Activated CD8-positive, alpha-beta memory T cell treated with anti-CD3 and anti-CD28 coated beads, Interleukin-2, amount 10 ng/mL, durations not matched to agents 7 days and 5 days (primary cell): ENCODE measurements around the gene SGPP2. TPM values are rescaled to one million over a fixed set of nuclear protein-coding genes. Genes with fewer than 3 reads are reported as not detected.
A peak's percentile ranks its signal among the peaks of the same experiment; 100 is the strongest.

Source experiments
- ATAC-seq: fragments of 150-1000 bp; cut with Tn5 transposase; one replicate; pipeline ENCODE4 v1.10.0; 2021; ENCODE audit warnings: moderate library complexity
- CTCF ChIA-PET: fragments of 350-600 bp; sonication (Branson Sonifier 250); formaldehyde crosslinking; loops from one replicate; lab custom pipeline; 2021; ENCODE audit warnings: antibody characterized with exemption; lab: Charles Lee
- DNase-seq: peaks from one replicate; pipeline ENCODE4 v3.0.0-alpha.2; 2020
- H3K27ac Mint-ChIP-seq: one replicate; pipeline ENCODE4 v1.8.0; 2021; ENCODE audit warnings: mild to moderate bottlenecking, mixed read lengths
- H3K27me3 Mint-ChIP-seq: one replicate; pipeline ENCODE4 v1.8.0; 2021; ENCODE audit warnings: mixed read lengths
- H3K36me3 Mint-ChIP-seq: one replicate; pipeline ENCODE4 v1.8.0; 2021; ENCODE audit warnings: mild to moderate bottlenecking, mixed read lengths
- H3K4me1 Mint-ChIP-seq: one replicate; pipeline ENCODE4 v1.8.0; 2021; ENCODE audit warnings: mixed read lengths
- H3K4me3 Mint-ChIP-seq: one replicate; pipeline ENCODE4 v1.8.0; 2021; ENCODE audit warnings: mild to moderate bottlenecking, moderate library complexity, mixed read lengths
- H3K9me3 Mint-ChIP-seq: one replicate; pipeline ENCODE4 v1.8.0; 2022; ENCODE audit warnings: low read depth, mixed read lengths
- total RNA-seq, 2 experiments: library from RNA; stranded (reverse); gene quantifications; one replicate each; pipeline ENCODE4 v1.2.3, GENCODE V29; 2021

The SGPP2 gene
- total RNA-seq, 2 experiments from 2014 or later, result 0.44 to 4.0 TPM

GRCh38 chr2:222499226-222499625, 74.9 kb downstream of the SGPP2 start:
- CTCF ChIA-PET, result no interaction called here
- ATAC-seq (no peak), DNase-seq (no peak)
- Mint-ChIP-seq H3K36me3 (no peaks in the 10 kb centered on the region), H3K4me3 (no peak overlapping the region), H3K27me3 (no peaks in the 10 kb centered on the region), H3K9me3 (no peaks in the 10 kb centered on the region), H3K4me1 (peaks cover 1% of the 10 kb centered on the region), H3K27ac (no peak overlapping the region)

- Mint-ChIP-seq H3K27me3 (no peaks in the 10 kb centered on the region), H3K9me3 (no peaks in the 10 kb centered on the region), H3K36me3 (peaks cover 4% of the 10 kb centered on the region), H3K27ac (no peak overlapping the region), H3K4me3 (no peak overlapping the region), H3K4me1 (peaks cover 10% of the 10 kb centered on the region)
- CTCF ChIA-PET, result no interaction called here
- no peak for DNase-seq
- ATAC-seq, result no peak
Measured at GRCh38 chr2:222504191-222504590, 79.8 kb downstream of the SGPP2 start.

- Mint-ChIP-seq H3K36me3 (peaks cover 4% of the 10 kb centered on the region), H3K9me3 (no peaks in the 10 kb centered on the region), H3K4me3 (no peak overlapping the region), H3K27ac (no peak overlapping the region), H3K27me3 (no peaks in the 10 kb centered on the region), H3K4me1 (peaks cover 10% of the 10 kb centered on the region)
- DNase-seq (no peak), ATAC-seq (peak; percentile 39)
- CTCF ChIA-PET, result no interaction called here
Measured at GRCh38 chr2:222504719-222505118, 80.4 kb downstream of the SGPP2 start.

GRCh38 chr2:222506230-222506935, 82.0 kb downstream of the SGPP2 start:
- H3K36me3 Mint-ChIP-seq, result peaks cover 4% of the 10 kb centered on the region
- no peak overlapping the region for H3K4me3 Mint-ChIP-seq
- CTCF ChIA-PET, result no interaction called here
- H3K4me1 Mint-ChIP-seq, result peaks cover 10% of the 10 kb centered on the region
- no peak overlapping the region for H3K27ac Mint-ChIP-seq
- DNase-seq, result no peak
- ATAC-seq, result no peak
- peaks cover 2% of the 10 kb centered on the region for H3K27me3 Mint-ChIP-seq
- no peaks in the 10 kb centered on the region for H3K9me3 Mint-ChIP-seq

- no peaks in the 10 kb centered on the region for H3K9me3 Mint-ChIP-seq
- CTCF ChIA-PET, result no interaction called here
- peaks cover 2% of the 10 kb centered on the region for H3K27me3 Mint-ChIP-seq
Measured at GRCh38 chr2:222514901-222515300, 90.6 kb downstream of the SGPP2 start.

GRCh38 chr2:222518570-222519381, 94.4 kb downstream of the SGPP2 start:
- H3K4me3 Mint-ChIP-seq, result no peak overlapping the region
- ATAC-seq (no peak), DNase-seq (no peak)
- CTCF ChIA-PET, result no interaction called here
- H3K27me3 Mint-ChIP-seq, result no peaks in the 10 kb centered on the region
- no peak overlapping the region for H3K27ac Mint-ChIP-seq
- no peaks in the 10 kb centered on the region for H3K9me3 Mint-ChIP-seq
- H3K36me3 Mint-ChIP-seq, result no peaks in the 10 kb centered on the region
- H3K4me1 Mint-ChIP-seq, result no peaks in the 10 kb centered on the region

More at GRCh38 chr2:222514901-222515300, 90.6 kb downstream of the SGPP2 start:
- Mint-ChIP-seq H3K27ac (no peak overlapping the region), H3K36me3 (no peaks in the 10 kb centered on the region), H3K4me3 (no peak overlapping the region), H3K4me1 (no peaks in the 10 kb centered on the region)
- no peak for ATAC-seq
- no peak for DNase-seq

GRCh38 chr2:222521099-222521498, 96.8 kb downstream of the SGPP2 start:
- CTCF ChIA-PET, result no interaction called here
- ATAC-seq (no peak), DNase-seq (no peak)
- H3K4me1 Mint-ChIP-seq, result no peaks in the 10 kb centered on the region
- H3K27me3 Mint-ChIP-seq, result no peaks in the 10 kb centered on the region
- H3K36me3 Mint-ChIP-seq, result no peaks in the 10 kb centered on the region
- no peaks in the 10 kb centered on the region for H3K9me3 Mint-ChIP-seq
- no peak overlapping the region for H3K4me3 Mint-ChIP-seq
- no peak overlapping the region for H3K27ac Mint-ChIP-seq

- no peaks in the 10 kb centered on the region for H3K36me3 Mint-ChIP-seq
- H3K27ac Mint-ChIP-seq, result no peak overlapping the region
- DNase-seq (no peak), ATAC-seq (no peak)
- H3K27me3 Mint-ChIP-seq, result no peaks in the 10 kb centered on the region
- CTCF ChIA-PET, result no interaction called here
- peaks cover 5% of the 10 kb centered on the region for H3K4me1 Mint-ChIP-seq
- no peaks in the 10 kb centered on the region for H3K9me3 Mint-ChIP-seq
- H3K4me3 Mint-ChIP-seq, result no peak overlapping the region
Measured at GRCh38 chr2:222522082-222522481, 97.7 kb downstream of the SGPP2 start.

GRCh38 chr2:222523783-222524544, 99.6 kb downstream of the SGPP2 start:
- no peaks in the 10 kb centered on the region for H3K36me3 Mint-ChIP-seq
- ATAC-seq (no peak), DNase-seq (no peak)
- no peaks in the 10 kb centered on the region for H3K9me3 Mint-ChIP-seq
- CTCF ChIA-PET, result no interaction called here
- no peak overlapping the region for H3K27ac Mint-ChIP-seq
- H3K27me3 Mint-ChIP-seq, result no peaks in the 10 kb centered on the region
- peaks cover 5% of the 10 kb centered on the region for H3K4me1 Mint-ChIP-seq
- no peak overlapping the region for H3K4me3 Mint-ChIP-seq

GRCh38 chr2:222525811-222526210, 101.5 kb downstream of the SGPP2 start:
- no peaks in the 10 kb centered on the region for H3K36me3 Mint-ChIP-seq
- no peak overlapping the region for H3K27ac Mint-ChIP-seq
- H3K4me3 Mint-ChIP-seq, result no peak overlapping the region
- H3K27me3 Mint-ChIP-seq, result no peaks in the 10 kb centered on the region
- H3K4me1 Mint-ChIP-seq, result peaks cover 5% of the 10 kb centered on the region
- DNase-seq (no peak), ATAC-seq (no peak)
- CTCF ChIA-PET, result no interaction called here
- H3K9me3 Mint-ChIP-seq, result peaks cover 2% of the 10 kb centered on the region

GRCh38 chr2:222526480-222527277, 102.3 kb downstream of the SGPP2 start:
- no peak overlapping the region for H3K27ac Mint-ChIP-seq
- ATAC-seq, result no peak
- H3K27me3 Mint-ChIP-seq, result no peaks in the 10 kb centered on the region
- CTCF ChIA-PET, result no interaction called here
- no peak for DNase-seq
- no peak overlapping the region for H3K4me3 Mint-ChIP-seq
- peaks cover 2% of the 10 kb centered on the region for H3K9me3 Mint-ChIP-seq
- H3K36me3 Mint-ChIP-seq, result no peaks in the 10 kb centered on the region
- H3K4me1 Mint-ChIP-seq, result peaks cover 5% of the 10 kb centered on the region

GRCh38 chr2:222532315-222532714, 108.0 kb downstream of the SGPP2 start:
- DNase-seq, result no peak
- H3K9me3 Mint-ChIP-seq, result peaks cover 2% of the 10 kb centered on the region
- no peak for ATAC-seq
- H3K4me1 Mint-ChIP-seq, result no peaks in the 10 kb centered on the region
- CTCF ChIA-PET, result no interaction called here
- H3K4me3 Mint-ChIP-seq, result no peak overlapping the region
- H3K27ac Mint-ChIP-seq, result no peak overlapping the region
- no peaks in the 10 kb centered on the region for H3K36me3 Mint-ChIP-seq
- peaks cover 11% of the 10 kb centered on the region for H3K27me3 Mint-ChIP-seq

GRCh38 chr2:222535477-222535876, 111.1 kb downstream of the SGPP2 start:
- ATAC-seq (no peak), DNase-seq (no peak)
- Mint-ChIP-seq H3K36me3 (no peaks in the 10 kb centered on the region), H3K4me1 (no peaks in the 10 kb centered on the region), H3K9me3 (no peaks in the 10 kb centered on the region), H3K4me3 (no peak overlapping the region), H3K27ac (no peak overlapping the region), H3K27me3 (peaks cover 22% of the 10 kb centered on the region)
- CTCF ChIA-PET, result no interaction called here
